Activated CD4-positive, alpha-beta memory T cell treated with anti-CD3 and anti-CD28 coated beads for 36 hours (primary cell): Measurements from ENCODE around the gene ZNF501. TPM values are rescaled to one million over a fixed set of nuclear protein-coding genes. Genes with fewer than 3 reads are reported as not detected.
A peak's percentile ranks its signal among the peaks of the same experiment; 100 is the strongest.

Experiments
- CTCF ChIA-PET: fragments of 350-600 bp; sonication (Branson Sonifier 250); formaldehyde crosslinking; loops from one replicate; lab custom pipeline; 2021; ENCODE audit warnings: antibody characterized with exemption, inconsistent platforms; lab: Charles Lee
- POLR2A ChIA-PET: fragments of 350-600 bp; sonication (Branson Sonifier 250); formaldehyde crosslinking; loops from one replicate; lab custom pipeline; 2021; ENCODE audit warnings: antibody characterized with exemption; lab: Charles Lee
- DNase-seq: peaks from one replicate; pipeline ENCODE4 v3.0.0-alpha.2; 2020
- H3K27ac Mint-ChIP-seq: one replicate; pipeline ENCODE4 v1.8.0; 2021; ENCODE audit warnings: mixed read lengths
- H3K27me3 Mint-ChIP-seq: one replicate; pipeline ENCODE4 v1.8.0; 2021; ENCODE audit warnings: mixed read lengths
- H3K36me3 Mint-ChIP-seq: one replicate; pipeline ENCODE4 v1.8.0; 2021; ENCODE audit warnings: mixed read lengths
- H3K4me1 Mint-ChIP-seq: one replicate; pipeline ENCODE4 v1.8.0; 2021; ENCODE audit warnings: low read depth, mixed read lengths
- H3K4me3 Mint-ChIP-seq: one replicate; pipeline ENCODE4 v1.8.0; 2021; ENCODE audit warnings: mild to moderate bottlenecking, mixed read lengths
- H3K9me3 Mint-ChIP-seq: one replicate; pipeline ENCODE4 v1.8.0; 2021; ENCODE audit warnings: mixed read lengths
- intact Hi-C: fragments of 100-400 bp; cut with micrococcal nuclease; formaldehyde crosslinking; loops from one replicate; pipeline ENCODE4 v1.15.1; 2023
- total RNA-seq, 2 experiments: library from RNA; stranded (reverse); gene quantifications; one replicate each; pipeline ENCODE4 v1.2.3, GENCODE V29; 2021

ZNF501 gene
- total RNA-seq, 2 experiments from 2014 or later, result 1.5 to 2.6 TPM

- H3K9me3 Mint-ChIP-seq, result peaks cover 25% of the 10 kb centered on the region
- ChIA-PET CTCF (interaction anchor here (0.8 to 1.7 kb wide), 3 partner anchors 44 to 229 kb away, joined by 3 to 9 read pairs (median 8); no protein-coding TSS in a partner anchor), POLR2A (interaction anchor here (0.6 to 2.2 kb wide), 7 partner anchors 32 to 423 kb away, joined by 3 to 11 read pairs (median 7); partner anchors contain the start of genes EXOSC7, TCAIM, ZDHHC3 and ZNF197)
- peaks cover 51% of the 10 kb centered on the region for H3K36me3 Mint-ChIP-seq
- peak within 1 kb of the TSS; percentile 77 for H3K27ac Mint-ChIP-seq
- H3K27me3 Mint-ChIP-seq, result no peaks in the 10 kb centered on the region
- DNase-seq, result peak; percentile 99
- peaks cover 32% of the 10 kb centered on the region for H3K4me1 Mint-ChIP-seq
- peak within 1 kb of the TSS; percentile 92 for H3K4me3 Mint-ChIP-seq
- intact Hi-C loops, result loop anchor here (1.0 to 5.0 kb wide), 5 partner anchors 33 to 249 kb away; partner anchors contain the start of genes TMEM42, ZNF197 and ZNF501
These were observed 32.2 kb downstream of the ZNF501 start, which contains the start of the genes KIAA1143 and KIF15 for GRCh38 chr3:44761424-44762169. TSS of gene KIAA1143 (minus strand) at chr3:44761619. CDS start at chr3:44761602, 17 bp downstream. TSS of gene KIF15 (plus strand) at chr3:44761794. CDS start at chr3:44761866, 72 bp downstream.

GRCh38 chr3:44762170-44762677 is 32.8 kb downstream of the ZNF501 start:
- POLR2A ChIA-PET, result interaction anchor here (1.5 to 2.2 kb wide), 5 partner anchors 32 to 424 kb away, joined by 6 to 11 read pairs (median 7); partner anchors contain the start of genes EXOSC7, TCAIM, ZDHHC3 and ZNF197
- H3K9me3 Mint-ChIP-seq, result peaks cover 23% of the 10 kb centered on the region
- no peak for DNase-seq
- H3K27me3 Mint-ChIP-seq, result no peaks in the 10 kb centered on the region
- H3K4me1 Mint-ChIP-seq, result peaks cover 28% of the 10 kb centered on the region
- peak overlapping the region; percentile 77 for H3K27ac Mint-ChIP-seq
- intact Hi-C loops, result loop anchor here (5.0 kb wide), 2 partner anchors 150 to 250 kb away; no protein-coding TSS in a partner anchor
- peaks cover 52% of the 10 kb centered on the region for H3K36me3 Mint-ChIP-seq
- CTCF ChIA-PET, result interaction anchor here (1.7 kb wide), 2 partner anchors 152 to 229 kb away, joined by 8 to 9 read pairs; no protein-coding TSS in a partner anchor
- peak overlapping the region; percentile 92 for H3K4me3 Mint-ChIP-seq

DNA sequence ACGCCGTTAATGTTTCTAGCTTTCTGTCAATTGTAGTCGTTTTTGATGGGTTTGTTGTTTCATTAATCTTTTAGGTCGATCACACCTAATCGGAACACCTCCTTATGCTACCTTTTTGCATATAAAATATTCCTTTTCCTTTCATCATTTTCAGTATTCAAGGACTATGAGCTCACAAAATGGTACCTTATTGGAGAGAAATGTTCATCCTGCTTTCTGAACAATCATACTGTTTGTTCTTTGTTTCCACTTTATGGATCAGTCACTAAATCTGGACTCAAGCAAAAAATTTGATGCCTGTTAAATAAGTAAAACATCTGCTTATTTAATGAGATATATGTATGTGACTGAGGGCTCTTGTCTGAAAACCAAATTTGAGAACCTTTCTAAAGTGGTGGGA is 33.3 kb downstream of the ZNF501 start:
- POLR2A ChIA-PET, result interaction anchor here (1.6 to 2.2 kb wide), 4 partner anchors 33 to 424 kb away, joined by 6 to 11 read pairs (median 8); partner anchors contain the start of genes TCAIM, ZNF197 and ZNF501
- Mint-ChIP-seq H3K36me3 (peaks cover 49% of the 10 kb centered on the region), H3K9me3 (peaks cover 18% of the 10 kb centered on the region), H3K27ac (peak overlapping the region; percentile 77), H3K4me1 (peaks cover 24% of the 10 kb centered on the region), H3K27me3 (no peaks in the 10 kb centered on the region), H3K4me3 (peak overlapping the region; percentile 92)
- DNase-seq, result no peak
- intact Hi-C loops, result loop anchor here (5.0 kb wide), 2 partner anchors 150 to 250 kb away; no protein-coding TSS in a partner anchor
- CTCF ChIA-PET, result interaction anchor here (1.7 kb wide), 2 partner anchors 151 to 230 kb away, joined by 8 to 9 read pairs; no protein-coding TSS in a partner anchor

GRCh38 chr3:44764248-44764647 is 34.8 kb downstream of the ZNF501 start:
- POLR2A ChIA-PET, result no interaction called here
- H3K36me3 Mint-ChIP-seq, result peaks cover 42% of the 10 kb centered on the region
- CTCF ChIA-PET, result no interaction called here
- DNase-seq, result no peak
- no peak overlapping the region for H3K4me3 Mint-ChIP-seq
- intact Hi-C loops, result loop anchor here (5.0 kb wide), 2 partner anchors 148 to 252 kb away; no protein-coding TSS in a partner anchor
- H3K9me3 Mint-ChIP-seq, result peaks cover 4% of the 10 kb centered on the region
- H3K27ac Mint-ChIP-seq, result no peak overlapping the region
- peaks cover 15% of the 10 kb centered on the region for H3K4me1 Mint-ChIP-seq
- no peaks in the 10 kb centered on the region for H3K27me3 Mint-ChIP-seq

GRCh38 chr3:44771424-44772098 is 42.1 kb downstream of the ZNF501 start:
- POLR2A ChIA-PET, result no interaction called here
- no peaks in the 10 kb centered on the region for H3K4me1 Mint-ChIP-seq
- no peak overlapping the region for H3K4me3 Mint-ChIP-seq
- H3K9me3 Mint-ChIP-seq, result peaks cover 30% of the 10 kb centered on the region
- H3K36me3 Mint-ChIP-seq, result peaks cover 57% of the 10 kb centered on the region
- H3K27ac Mint-ChIP-seq, result no peak overlapping the region
- DNase-seq, result no peak
- intact Hi-C loops, result no loop called here
- CTCF ChIA-PET, result no interaction called here
- H3K27me3 Mint-ChIP-seq, result no peaks in the 10 kb centered on the region

DNA sequence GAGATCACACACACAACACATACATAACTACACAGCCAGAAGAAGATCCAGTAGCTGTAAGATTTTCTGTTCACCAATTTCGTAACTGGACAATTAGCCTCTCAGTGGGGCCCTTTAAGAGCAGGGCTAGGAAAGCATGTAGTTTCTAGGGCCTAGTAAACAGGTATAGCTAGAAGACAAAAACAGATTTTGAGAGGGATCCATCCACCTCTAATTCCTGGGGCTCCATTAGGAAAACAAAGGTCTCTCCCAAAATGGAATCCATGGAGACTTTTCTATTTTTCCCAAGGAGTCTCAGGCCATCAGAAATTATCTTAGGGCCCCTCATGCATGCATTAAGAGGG is 42.6 kb downstream of the ZNF501 start:
- intact Hi-C loops, result no loop called here
- Mint-ChIP-seq H3K4me3 (no peak overlapping the region), H3K27me3 (no peaks in the 10 kb centered on the region), H3K9me3 (peaks cover 30% of the 10 kb centered on the region), H3K27ac (no peak overlapping the region), H3K36me3 (peaks cover 55% of the 10 kb centered on the region), H3K4me1 (no peaks in the 10 kb centered on the region)
- no peak for DNase-seq
- CTCF ChIA-PET, result no interaction called here
- POLR2A ChIA-PET, result no interaction called here

- CTCF ChIA-PET, result no interaction called here
These were observed 53.5 kb downstream of the ZNF501 start for GRCh38 chr3:44782891-44783290.

More at GRCh38 chr3:44782891-44783290, 53.5 kb downstream of the ZNF501 start:
- DNase-seq, result no peak
- Mint-ChIP-seq H3K27me3 (no peaks in the 10 kb centered on the region), H3K27ac (no peak overlapping the region), H3K4me3 (no peak overlapping the region), H3K36me3 (peaks cover 31% of the 10 kb centered on the region), H3K9me3 (no peaks in the 10 kb centered on the region), H3K4me1 (no peaks in the 10 kb centered on the region)
- intact Hi-C loops, result no loop called here
- POLR2A ChIA-PET, result no interaction called here

Other genes starting within 250 kb of the ZNF501 start
- 1 to 10 TPM; 1.3 to 1.7 TPM for gene ZKSCAN7, start 174.4 kb upstream of the ZNF501 start, total RNA-seq
- under 1 TPM; 0.07 to 0.10 TPM for gene ZNF660, start 144.7 kb upstream of the ZNF501 start, total RNA-seq
- gene ZNF197, start 104.6 kb upstream of the ZNF501 start, total RNA-seq, result 1 to 10 TPM; 9.1 to 9.9 TPM
- 1 to 10 TPM; 3.2 TPM for gene ZNF35, start 80.9 kb upstream of the ZNF501 start, total RNA-seq
- under 1 TPM; 0.69 to 0.77 TPM for gene ZNF502, start 17.0 kb upstream of the ZNF501 start, total RNA-seq
- 10 to 100 TPM; 32.5 to 38.6 TPM for gene KIAA1143, start 32.0 kb downstream of the ZNF501 start, total RNA-seq
- 10 to 100 TPM; 41.0 to 45.1 TPM for gene KIF15, start 32.2 kb downstream of the ZNF501 start, total RNA-seq
- gene TMEM42, start 132.3 kb downstream of the ZNF501 start, total RNA-seq, result 10 to 100 TPM; 13.0 to 13.5 TPM
- gene TGM4, start 145.0 kb downstream of the ZNF501 start, total RNA-seq, result not detected
- 10 to 100 TPM; 26.9 to 34.8 TPM for gene ZDHHC3, start 246.5 kb downstream of the ZNF501 start, total RNA-seq
- 10 to 100 TPM; 55.7 to 62.2 TPM for gene EXOSC7, start 246.6 kb downstream of the ZNF501 start, total RNA-seq